ENCODE results near the gene RAI14.
"Not testable (repeated sequence)": the region's sequence is repeated elsewhere in the genome, so short reads cannot be mapped to it uniquely, and the experiment has no call there.

Gene RAI14

DNA sequence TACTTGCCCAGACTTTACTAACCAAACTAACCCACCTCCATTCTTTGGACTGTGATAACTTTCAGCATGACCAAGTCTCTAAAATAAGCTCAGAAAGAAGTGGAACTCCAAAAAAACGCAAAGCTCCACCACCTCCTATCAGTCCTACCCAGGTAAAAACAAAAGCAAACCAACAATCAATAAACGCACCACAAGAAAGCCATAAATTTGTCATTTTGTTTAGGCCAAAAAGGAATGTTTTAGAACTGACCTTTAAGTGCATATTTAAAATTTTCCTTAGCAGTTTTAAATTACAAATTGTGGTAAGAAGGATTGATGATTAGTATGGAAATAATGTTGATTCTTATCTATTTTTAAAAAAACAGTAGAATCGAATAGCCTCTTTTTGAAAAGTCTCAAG lies 157.4 kb downstream of the RAI14 start:
- Histone ChIP-seq H3K4me3 (ENCODE audit: low read length) (no peak overlapping the region), H3K36me3 (ENCODE audit: control insufficient read depth, insufficient read depth, low read length) (no peaks in the 10 kb centered on the region), H3K27me3 (ENCODE audit: control insufficient read depth, insufficient read depth, low read length) (no peaks in the 10 kb centered on the region), H3K9ac (ENCODE audit: low read length) (no peak overlapping the region), H3K27ac (ENCODE audit: low read depth, low read length) (no peak overlapping the region), H3K4me1 (ENCODE audit: control insufficient read depth, insufficient read depth, low read length) (no peaks in the 10 kb centered on the region)

DNA sequence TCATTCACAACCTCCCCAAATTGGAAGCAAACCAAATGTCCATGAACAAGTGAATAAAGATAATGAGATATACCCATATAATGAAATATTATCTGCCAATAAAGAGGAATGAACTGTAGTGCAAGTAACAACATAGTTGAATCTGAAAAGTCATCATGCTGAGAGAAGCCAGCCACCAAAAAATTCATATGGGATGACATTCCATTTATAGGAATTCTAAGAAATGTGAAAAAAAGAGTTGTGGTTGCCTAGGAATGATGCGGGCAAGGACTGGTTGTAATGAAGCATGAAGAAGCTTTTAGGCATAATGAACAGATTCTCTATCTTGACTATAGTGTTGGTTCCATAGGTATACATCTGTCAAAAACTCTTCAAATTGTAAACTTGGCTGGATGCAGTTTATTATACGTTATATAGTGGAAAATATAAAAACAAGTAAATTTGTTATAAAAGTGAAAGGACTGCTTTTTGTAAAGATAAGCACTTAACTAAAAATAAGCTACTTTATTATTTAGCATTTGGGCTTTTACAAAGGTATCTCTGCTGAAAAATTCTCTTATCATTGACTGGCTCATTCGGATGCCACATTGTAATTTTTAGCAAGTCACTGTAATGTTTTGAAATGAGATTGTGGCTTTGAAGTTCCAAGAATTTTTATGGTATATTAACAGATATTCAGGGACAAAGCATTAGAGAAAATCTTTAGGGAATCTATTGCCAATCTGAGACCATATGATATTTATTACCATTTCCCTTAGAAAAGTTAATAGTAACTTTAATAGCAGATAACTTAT lies 161.6 kb downstream of the RAI14 start:
- no peak overlapping the region for H3K27ac ChIP-seq (ENCODE audit: low read depth, low read length)
- H3K4me3 ChIP-seq (ENCODE audit: low read length): no peak overlapping the region
- no peaks in the 10 kb centered on the region for H3K27me3 ChIP-seq (ENCODE audit: control insufficient read depth, insufficient read depth, low read length)
- no peaks in the 10 kb centered on the region for H3K4me1 ChIP-seq (ENCODE audit: control insufficient read depth, insufficient read depth, low read length)
- H3K9ac ChIP-seq (ENCODE audit: low read length): no peak overlapping the region
- no peaks in the 10 kb centered on the region for H3K36me3 ChIP-seq (ENCODE audit: control insufficient read depth, insufficient read depth, low read length)

DNA sequence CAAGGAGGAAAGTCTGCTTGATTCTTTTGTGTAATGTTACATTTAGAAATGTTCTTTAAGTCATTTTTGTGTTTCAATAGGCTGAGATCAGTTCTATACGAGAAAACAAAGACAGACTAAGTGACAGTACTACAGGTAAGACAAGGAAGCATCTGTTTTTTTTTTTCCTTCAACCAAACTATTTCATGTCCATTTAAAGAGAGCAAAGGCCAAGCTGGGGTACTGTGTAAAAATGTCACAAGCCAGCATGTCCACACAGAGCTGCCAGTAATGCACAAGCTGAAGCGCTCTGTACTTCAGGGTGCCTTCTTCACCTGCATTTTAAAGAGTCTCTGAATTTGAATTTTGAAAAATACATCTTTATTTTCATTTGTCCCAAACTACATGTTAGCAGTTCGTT lies 162.6 kb downstream of the RAI14 start:
- Histone ChIP-seq H3K27me3 (ENCODE audit: control insufficient read depth, insufficient read depth, low read length) (no peaks in the 10 kb centered on the region), H3K9ac (ENCODE audit: low read length) (no peak overlapping the region), H3K27ac (ENCODE audit: low read depth, low read length) (no peak overlapping the region), H3K4me3 (ENCODE audit: low read length) (no peak overlapping the region), H3K36me3 (ENCODE audit: control insufficient read depth, insufficient read depth, low read length) (peaks cover 1% of the 10 kb centered on the region), H3K4me1 (ENCODE audit: control insufficient read depth, insufficient read depth, low read length) (no peaks in the 10 kb centered on the region)

DNA sequence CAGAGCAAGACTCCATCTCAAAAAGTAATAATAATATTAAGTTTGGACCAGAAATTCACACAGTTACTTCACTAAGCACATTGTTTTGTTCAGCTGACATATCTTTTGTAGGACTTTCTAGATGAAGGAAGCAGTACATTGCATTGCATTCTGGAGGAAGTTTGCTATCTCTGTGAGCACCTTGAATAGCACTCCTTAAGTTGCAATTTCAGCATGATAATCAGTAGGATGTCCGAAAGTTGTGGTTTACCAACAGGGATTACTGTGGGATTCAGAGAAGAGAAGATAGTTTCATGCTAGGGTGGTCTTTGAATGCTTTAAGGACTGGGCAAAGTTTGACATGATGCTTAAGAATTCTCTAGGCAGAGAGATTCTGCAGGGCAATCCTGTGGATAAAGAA lies 164.5 kb downstream of the RAI14 start:
- no peak overlapping the region for H3K4me3 ChIP-seq (ENCODE audit: low read length)
- H3K27me3 ChIP-seq (ENCODE audit: control insufficient read depth, insufficient read depth, low read length): no peaks in the 10 kb centered on the region
- H3K9ac ChIP-seq (ENCODE audit: low read length): no peak overlapping the region
- no peak overlapping the region for H3K27ac ChIP-seq (ENCODE audit: low read depth, low read length)
- peaks cover 5% of the 10 kb centered on the region for H3K36me3 ChIP-seq (ENCODE audit: control insufficient read depth, insufficient read depth, low read length)
- H3K4me1 ChIP-seq (ENCODE audit: control insufficient read depth, insufficient read depth, low read length): no peaks in the 10 kb centered on the region

DNA sequence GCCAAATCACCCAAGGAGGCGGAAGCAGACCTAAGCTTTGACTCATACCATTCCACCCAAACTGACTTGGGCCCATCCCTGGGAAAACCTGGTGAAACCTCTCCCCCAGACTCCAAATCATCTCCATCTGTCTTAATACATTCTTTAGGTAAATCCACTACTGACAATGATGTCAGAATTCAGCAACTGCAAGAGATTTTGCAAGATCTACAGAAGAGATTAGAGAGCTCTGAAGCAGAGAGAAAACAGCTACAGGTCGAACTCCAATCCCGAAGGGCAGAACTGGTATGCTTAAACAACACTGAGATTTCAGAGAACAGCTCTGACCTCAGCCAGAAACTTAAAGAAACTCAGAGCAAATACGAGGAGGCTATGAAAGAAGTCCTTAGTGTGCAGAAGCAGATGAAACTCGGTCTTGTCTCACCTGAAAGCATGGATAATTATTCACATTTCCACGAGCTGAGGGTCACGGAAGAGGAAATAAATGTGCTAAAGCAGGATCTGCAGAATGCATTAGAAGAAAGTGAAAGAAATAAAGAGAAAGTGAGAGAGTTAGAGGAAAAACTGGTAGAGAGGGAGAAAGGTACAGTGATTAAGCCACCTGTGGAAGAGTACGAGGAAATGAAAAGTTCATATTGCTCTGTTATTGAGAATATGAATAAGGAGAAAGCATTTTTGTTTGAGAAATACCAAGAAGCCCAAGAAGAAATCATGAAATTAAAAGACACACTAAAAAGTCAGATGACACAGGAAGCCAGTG lies 167.0 kb downstream of the RAI14 start:
- Histone ChIP-seq H3K9ac (ENCODE audit: low read length) (no peak overlapping the region), H3K27me3 (ENCODE audit: control insufficient read depth, insufficient read depth, low read length) (no peaks in the 10 kb centered on the region), H3K4me1 (ENCODE audit: control insufficient read depth, insufficient read depth, low read length) (no peaks in the 10 kb centered on the region), H3K27ac (ENCODE audit: low read depth, low read length) (no peak overlapping the region), H3K4me3 (ENCODE audit: low read length) (no peak overlapping the region), H3K36me3 (ENCODE audit: control insufficient read depth, insufficient read depth, low read length) (peaks cover 8% of the 10 kb centered on the region)

DNA sequence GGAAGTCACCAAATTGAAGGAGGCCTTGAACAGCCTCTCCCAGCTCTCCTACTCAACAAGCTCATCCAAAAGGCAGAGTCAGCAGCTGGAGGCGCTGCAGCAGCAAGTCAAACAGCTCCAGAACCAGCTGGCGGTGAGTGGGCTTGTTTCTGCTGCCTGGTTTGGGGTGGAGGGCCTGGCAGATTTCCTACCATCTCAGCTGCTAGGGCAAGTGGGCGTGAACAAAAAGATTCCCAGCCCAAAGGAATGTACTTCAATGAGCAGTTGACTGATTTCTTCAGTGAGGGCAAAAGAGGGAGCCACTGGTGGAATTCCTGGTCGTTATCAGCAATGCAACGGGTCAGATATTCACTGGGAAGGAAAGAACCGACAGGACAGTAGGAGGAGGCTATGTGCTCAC lies 170.2 kb downstream of the RAI14 start:
- no peaks in the 10 kb centered on the region for H3K4me1 ChIP-seq (ENCODE audit: control insufficient read depth, insufficient read depth, low read length)
- H3K36me3 ChIP-seq (ENCODE audit: control insufficient read depth, insufficient read depth, low read length): peaks cover 10% of the 10 kb centered on the region
- no peak overlapping the region for H3K27ac ChIP-seq (ENCODE audit: low read depth, low read length)
- H3K9ac ChIP-seq (ENCODE audit: low read length): no peak overlapping the region
- no peaks in the 10 kb centered on the region for H3K27me3 ChIP-seq (ENCODE audit: control insufficient read depth, insufficient read depth, low read length)
- H3K4me3 ChIP-seq (ENCODE audit: low read length): no peak overlapping the region

DNA sequence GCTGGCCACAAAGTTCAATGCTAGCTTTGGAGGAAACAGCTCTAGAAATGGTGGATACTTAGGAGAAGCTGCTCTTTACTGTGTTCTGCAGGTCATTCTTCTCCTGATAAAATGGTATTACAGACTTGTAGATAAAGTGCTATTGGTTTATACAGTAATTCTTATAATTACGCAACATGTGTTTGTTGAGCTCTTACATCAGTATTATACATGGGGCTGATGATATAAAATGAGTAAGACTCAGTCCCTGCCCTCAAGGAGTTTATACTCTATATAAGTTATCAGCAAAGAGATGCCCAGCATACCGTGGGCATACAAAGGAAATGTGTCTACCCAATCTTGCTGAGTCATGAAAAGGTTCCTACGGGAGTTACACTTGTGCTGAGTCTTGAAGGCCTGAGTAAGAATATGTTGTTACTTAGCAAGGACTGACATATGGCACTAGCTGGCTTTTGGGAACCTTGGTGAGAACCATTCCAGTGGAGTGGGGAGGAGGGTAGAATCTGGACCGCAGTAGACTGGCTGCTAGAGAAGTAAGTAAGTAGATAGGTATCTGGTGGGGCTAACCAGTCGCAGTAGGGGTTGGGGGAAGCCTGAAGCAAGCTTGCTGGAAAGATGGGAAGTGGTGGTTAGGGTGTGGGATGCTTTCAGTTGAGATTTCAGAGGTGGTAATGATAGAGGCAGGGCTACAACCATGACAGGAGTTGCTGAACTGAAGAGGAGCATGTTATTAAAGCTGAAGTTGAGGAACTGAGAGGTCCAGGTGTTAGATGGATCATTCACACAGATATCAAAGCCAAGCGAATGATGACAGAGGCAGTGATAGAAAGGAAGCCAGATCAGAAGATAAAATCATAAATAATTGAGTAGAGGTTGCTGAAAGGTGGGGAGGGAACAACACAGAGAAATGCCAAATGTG lies 171.7 kb downstream of the RAI14 start:
- H3K4me3 ChIP-seq (ENCODE audit: low read length): no peak overlapping the region

DNA sequence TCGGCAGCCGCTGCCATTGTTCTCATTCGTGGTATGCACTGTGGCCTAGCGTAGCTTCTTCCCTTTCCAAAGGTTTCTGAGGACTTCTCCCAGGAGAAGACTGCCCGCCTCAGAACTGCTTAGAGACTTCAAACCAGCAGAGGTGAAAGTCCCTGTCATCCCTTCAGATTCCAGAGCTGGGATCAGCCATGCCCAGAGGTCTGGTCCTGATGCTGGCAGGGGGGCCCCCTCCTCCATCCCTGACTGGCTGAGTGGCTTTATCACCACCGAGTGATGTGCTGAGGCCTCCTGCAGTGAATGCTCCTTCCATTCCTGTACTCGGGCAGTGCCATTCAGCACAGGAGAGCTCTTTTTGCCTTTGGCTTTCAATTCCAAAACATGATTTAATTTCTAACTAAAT lies 174.7 kb downstream of the RAI14 start:
- not testable (repeated sequence) for H3K27ac ChIP-seq (ENCODE audit: low read depth, low read length); H3K36me3 ChIP-seq (ENCODE audit: control insufficient read depth, insufficient read depth, low read length); H3K9ac ChIP-seq (ENCODE audit: low read length); H3K4me1 ChIP-seq (ENCODE audit: control insufficient read depth, insufficient read depth, low read length); H3K4me3 ChIP-seq (ENCODE audit: low read length); H3K27me3 ChIP-seq (ENCODE audit: control insufficient read depth, insufficient read depth, low read length)

More for the DNA sequence above, 171.7 kb downstream of the RAI14 start:
- no peaks in the 10 kb centered on the region for H3K27me3 ChIP-seq (ENCODE audit: control insufficient read depth, insufficient read depth, low read length)
- peaks cover 10% of the 10 kb centered on the region for H3K36me3 ChIP-seq (ENCODE audit: control insufficient read depth, insufficient read depth, low read length)
- no peaks in the 10 kb centered on the region for H3K4me1 ChIP-seq (ENCODE audit: control insufficient read depth, insufficient read depth, low read length)
- H3K9ac ChIP-seq (ENCODE audit: low read length): no peak overlapping the region
- H3K27ac ChIP-seq (ENCODE audit: low read depth, low read length): no peak overlapping the region

DNA sequence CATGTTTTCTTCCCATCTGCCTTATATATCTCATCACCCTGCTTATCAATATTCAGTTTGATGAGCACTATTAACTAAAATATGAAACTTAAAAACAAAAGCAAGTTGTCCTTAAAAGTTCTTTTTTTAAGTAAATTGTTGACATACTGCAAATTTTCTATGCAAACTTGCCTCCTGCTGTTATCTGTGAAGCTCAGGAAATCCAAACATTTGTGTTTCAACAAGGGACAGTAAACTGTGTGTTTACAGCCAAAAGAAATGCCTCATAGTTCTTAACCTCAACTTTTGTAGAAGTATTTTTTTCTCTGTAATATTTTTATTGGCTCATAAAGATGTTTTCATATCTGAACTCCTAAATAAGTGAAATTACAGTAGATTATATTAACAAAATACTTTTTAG lies 175.2 kb downstream of the RAI14 start:
- Histone ChIP-seq H3K27me3 (ENCODE audit: control insufficient read depth, insufficient read depth, low read length) (no peaks in the 10 kb centered on the region), H3K27ac (ENCODE audit: low read depth, low read length) (no peak overlapping the region), H3K4me1 (ENCODE audit: control insufficient read depth, insufficient read depth, low read length) (no peaks in the 10 kb centered on the region), H3K4me3 (ENCODE audit: low read length) (no peak overlapping the region), H3K36me3 (ENCODE audit: control insufficient read depth, insufficient read depth, low read length) (peaks cover 5% of the 10 kb centered on the region), H3K9ac (ENCODE audit: low read length) (no peak overlapping the region)

DNA sequence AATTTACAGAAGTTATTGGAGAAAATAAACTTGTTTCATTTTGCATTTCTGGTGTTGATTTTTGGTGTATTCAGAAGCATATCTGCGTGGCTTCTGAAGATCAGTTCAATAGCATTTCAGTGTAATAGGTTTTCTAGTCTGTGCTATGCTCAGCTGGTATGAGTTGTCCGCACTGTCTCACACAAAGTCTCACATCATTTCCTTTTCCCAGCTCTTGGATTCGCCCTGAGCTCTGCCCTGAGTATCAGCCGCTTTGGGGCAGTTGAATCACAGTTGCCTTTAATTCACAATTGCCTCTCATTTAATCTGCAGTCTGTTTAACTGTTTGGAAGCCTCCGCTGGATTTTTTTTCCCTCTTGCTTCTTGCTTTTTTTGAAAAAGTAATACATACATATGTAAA lies 176.4 kb downstream of the RAI14 start:
- Histone ChIP-seq H3K9ac (ENCODE audit: low read length) (no peak overlapping the region), H3K4me1 (ENCODE audit: control insufficient read depth, insufficient read depth, low read length) (no peaks in the 10 kb centered on the region), H3K36me3 (ENCODE audit: control insufficient read depth, insufficient read depth, low read length) (peaks cover 2% of the 10 kb centered on the region), H3K4me3 (ENCODE audit: low read length) (no peak overlapping the region), H3K27me3 (ENCODE audit: control insufficient read depth, insufficient read depth, low read length) (no peaks in the 10 kb centered on the region), H3K27ac (ENCODE audit: low read depth, low read length) (no peak overlapping the region)

DNA sequence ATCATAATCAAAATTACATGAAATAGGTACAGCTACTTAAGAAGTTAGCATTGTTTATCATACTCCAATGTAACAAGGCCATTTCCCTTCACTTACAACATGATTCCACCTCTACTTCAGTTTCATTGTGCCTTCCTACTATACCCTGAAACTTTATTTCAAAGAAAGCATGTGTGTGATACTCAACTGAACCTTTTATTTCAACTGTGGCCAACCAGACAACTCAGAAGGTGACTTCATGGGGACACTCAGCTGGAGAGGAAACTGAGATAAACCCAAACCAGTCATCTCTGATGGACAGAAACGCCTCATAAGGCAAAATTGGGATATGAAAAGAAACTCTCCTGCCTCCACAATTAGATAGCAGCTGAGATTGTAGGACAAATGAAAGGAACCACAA lies 177.0 kb downstream of the RAI14 start:
- no peak overlapping the region for H3K9ac ChIP-seq (ENCODE audit: low read length)
- H3K27ac ChIP-seq (ENCODE audit: low read depth, low read length): no peak overlapping the region
- peaks cover 2% of the 10 kb centered on the region for H3K36me3 ChIP-seq (ENCODE audit: control insufficient read depth, insufficient read depth, low read length)
- H3K4me1 ChIP-seq (ENCODE audit: control insufficient read depth, insufficient read depth, low read length): no peaks in the 10 kb centered on the region
- H3K27me3 ChIP-seq (ENCODE audit: control insufficient read depth, insufficient read depth, low read length): no peaks in the 10 kb centered on the region
- no peak overlapping the region for H3K4me3 ChIP-seq (ENCODE audit: low read length)

Data from rectal smooth muscle tissue (tissue), 1 donor.